H1 (cell line): Measurements from ENCODE around the gene SLC27A2. TPM values are rescaled to one million over a fixed set of nuclear protein-coding genes. Genes with fewer than 3 reads are reported as not detected.

ENCODE experiments used
- CTCF ChIA-PET: fragments of 300-600 bp; sonication (Branson Sonifier 250); formaldehyde crosslinking; loops from one replicate; lab custom pipeline; 2021; ENCODE audit not compliant: partially characterized antibody; lab: Charles Lee
- POLR2A ChIA-PET: fragments of 300-600 bp; sonication (Branson Sonifier 250); formaldehyde crosslinking; loops from one replicate; lab custom pipeline; 2021; ENCODE audit warnings: inconsistent platforms; ENCODE audit not compliant: partially characterized antibody; lab: Charles Lee
- DNase-seq, 2 experiments: peaks; one replicate each; pipeline versions ENCODE4 v3.0.0 to v3.0.0-alpha.2; 2010 to 2022; ENCODE audit warnings: low spot score in 2 of 2, low read depth in 1 of 2, mixed read lengths in 1 of 2
- FAIRE-seq: peaks from 2 replicates; lab custom pipeline; 2011; peaks lifted over from hg19 to GRCh38; lab: Jason Lieb, UNC
- H2AFZ ChIP-seq: 2 replicates; pipeline ENCODE4 v1.8.1; 2012; ENCODE audit warnings: low read length, inconsistent platforms
- H2AK5ac ChIP-seq: 2 replicates; pipeline ENCODE4 v1.6.1; 2013; ENCODE audit warnings: low read depth, low read length
- H2BK120ac ChIP-seq: replicated peaks from 2 replicates; pipeline ENCODE3; 2013; ENCODE audit warnings: low read depth, low read length, inconsistent platforms
- H2BK12ac ChIP-seq: 2 replicates; pipeline ENCODE4 v1.6.1; 2013; ENCODE audit warnings: low read depth, low read length
- H2BK15ac ChIP-seq: 2 replicates; pipeline ENCODE4 v1.6.1; 2013; ENCODE audit warnings: low read length
- H2BK20ac ChIP-seq: 2 replicates; pipeline ENCODE4 v1.6.1; 2013; ENCODE audit warnings: low read length
- H2BK5ac ChIP-seq: 2 replicates; pipeline ENCODE4 v1.6.1; 2013; ENCODE audit warnings: low read depth, low read length
- H3K14ac ChIP-seq: 2 replicates; pipeline ENCODE4 v1.6.1; 2013; ENCODE audit warnings: inconsistent platforms; ENCODE audit not compliant: insufficient read length
- H3K18ac ChIP-seq: 2 replicates; pipeline ENCODE4 v1.6.1; 2013; ENCODE audit warnings: low read length; ENCODE audit errors: extremely low read depth
- H3K23ac ChIP-seq: 2 replicates; pipeline ENCODE4 v1.6.1; 2013; ENCODE audit warnings: inconsistent platforms; ENCODE audit not compliant: insufficient read length
- H3K23me2 ChIP-seq: 2 replicates; pipeline ENCODE4 v1.6.1; 2013; ENCODE audit warnings: low read depth, low read length
- H3K27ac ChIP-seq: 2 replicates; pipeline ENCODE4 v1.6.1; 2011; ENCODE audit warnings: low read depth, low read length, inconsistent platforms
- H3K27me3 ChIP-seq, 4 experiments: replicated peaks in 1 of 4; 1 replicate in 1 of 4; 2 replicates in 3 of 4; pipeline versions ENCODE4 v1.6.1 to v1.8.1; 2011 to 2013; ENCODE audit warnings: low read length in 3 of 4, mild to moderate bottlenecking in 3 of 4, inconsistent platforms in 2 of 4, mixed read lengths in 2 of 4, moderate library complexity in 1 of 4; ENCODE audit not compliant: control insufficient read depth in 3 of 4, insufficient read depth in 3 of 4; ENCODE audit errors: extremely low read depth in 1 of 4
- H3K36me3 ChIP-seq, 4 experiments: 2 replicates each; pipeline versions ENCODE4 v1.6.1 to v1.8.1; 2011 to 2013; ENCODE audit warnings: mild to moderate bottlenecking in 4 of 4, low read length in 3 of 4, moderate library complexity in 2 of 4, control low read depth in 1 of 4, inconsistent platforms in 1 of 4; ENCODE audit not compliant: insufficient read depth in 4 of 4, control insufficient read depth in 2 of 4
- H3K4ac ChIP-seq: replicated peaks from 2 replicates; pipeline ENCODE3; 2013; ENCODE audit warnings: low read length, low read depth, mixed read lengths, inconsistent platforms; ENCODE audit not compliant: insufficient read length
- H3K4me1 ChIP-seq, 4 experiments: replicated peaks in 1 of 4; 1 replicate in 1 of 4; 2 replicates in 3 of 4; pipeline versions ENCODE4 v1.6.1 to v1.8.1; 2011 to 2013; ENCODE audit warnings: low read length in 3 of 4, inconsistent platforms in 2 of 4, mixed read lengths in 1 of 4; ENCODE audit not compliant: insufficient read depth in 4 of 4, control insufficient read depth in 3 of 4
- H3K4me2 ChIP-seq, 2 experiments: 2 replicates each; pipeline versions ENCODE4 v1.6.1 to v1.8.1; 2011 to 2013; ENCODE audit warnings: low read depth in 2 of 2, low read length in 2 of 2, control low read depth in 1 of 2, inconsistent platforms in 1 of 2, mild to moderate bottlenecking in 1 of 2; ENCODE audit not compliant: insufficient read depth in 1 of 2
- H3K4me3 ChIP-seq, 4 experiments: fragments of 200-600, 300-600 bp in 1 of 4; sonication (generic), shearing (Covaris generic), sonication (Bioruptor Twin) in 1 of 4; 2 replicates each; pipeline versions ENCODE4 v1.5.1 to v1.8.1; 2011 to 2016; ENCODE audit warnings: low read length in 4 of 4, low read depth in 3 of 4, control low read depth in 2 of 4, inconsistent platforms in 2 of 4, mild to moderate bottlenecking in 2 of 4, mixed read lengths in 1 of 4, moderate library complexity in 1 of 4; ENCODE audit not compliant: insufficient read depth in 2 of 4; ENCODE audit errors: extremely low read depth in 1 of 4
- H3K56ac ChIP-seq: replicated peaks from 2 replicates; pipeline ENCODE3; 2013; ENCODE audit warnings: low read depth, mild to moderate bottlenecking, mixed read lengths, low read length, inconsistent platforms; ENCODE audit not compliant: insufficient read length
- H3K79me1 ChIP-seq: 2 replicates; pipeline ENCODE4 v1.6.1; 2013; ENCODE audit warnings: low read depth, low read length, control low read depth
- H3K79me2 ChIP-seq, 2 experiments: 2 replicates each; pipeline versions ENCODE4 v1.6.1 to v1.8.1; 2012 to 2013; ENCODE audit warnings: low read length in 2 of 2, mild to moderate bottlenecking in 2 of 2, inconsistent platforms in 1 of 2; ENCODE audit not compliant: insufficient read depth in 2 of 2, control insufficient read depth in 1 of 2
- H3K9ac ChIP-seq, 4 experiments: replicated peaks in 1 of 4; 1 replicate in 1 of 4; 2 replicates in 3 of 4; pipeline versions ENCODE4 v1.6.1 to v1.8.1; 2011 to 2013; ENCODE audit warnings: low read depth in 3 of 4, low read length in 3 of 4, control low read depth in 2 of 4, mild to moderate bottlenecking in 2 of 4, moderate library complexity in 2 of 4, inconsistent platforms in 1 of 4; ENCODE audit errors: extremely low read depth in 1 of 4
- H3K9me3 ChIP-seq, 2 experiments: 2 replicates each; pipeline versions ENCODE4 v1.6.1 to v1.8.1; 2012 to 2013; ENCODE audit warnings: mild to moderate bottlenecking in 2 of 2, moderate library complexity in 2 of 2, control low read depth in 1 of 2, inconsistent platforms in 1 of 2, low read depth in 1 of 2, low read length in 1 of 2, mixed read lengths in 1 of 2; ENCODE audit not compliant: insufficient read depth in 2 of 2
- H4K20me1 ChIP-seq, 2 experiments: replicated peaks in 1 of 2; 2 replicates each; pipeline versions ENCODE3 to v1.8.1; 2011 to 2013; ENCODE audit warnings: inconsistent platforms in 2 of 2, low read length in 2 of 2, mild to moderate bottlenecking in 1 of 2; ENCODE audit not compliant: insufficient read depth in 2 of 2, control insufficient read depth in 1 of 2
- H4K5ac ChIP-seq: 2 replicates; pipeline ENCODE4 v1.6.1; 2013; ENCODE audit warnings: low read length, low read depth, mixed read lengths, inconsistent platforms; ENCODE audit not compliant: insufficient read length
- H4K8ac ChIP-seq: 2 replicates; pipeline ENCODE4 v1.8.0; 2013; ENCODE audit warnings: mild to moderate bottlenecking, moderate library complexity, low read length, inconsistent platforms; ENCODE audit not compliant: insufficient read depth; ENCODE audit errors: extremely low read depth
- H4K91ac ChIP-seq: replicated peaks from 2 replicates; pipeline ENCODE3; 2013; ENCODE audit warnings: low read length, mixed read lengths, inconsistent platforms; ENCODE audit not compliant: insufficient read length
- CBX5 ChIP-seq: fragments of 300-800, 300-1000 bp; sonication (generic); IDR thresholded peaks from 2 replicates; pipeline ENCODE4 v1.7.1; 2016; ENCODE audit warnings: antibody characterized with exemption, low read length, low read depth
- EGR1 ChIP-seq: IDR thresholded peaks from 2 replicates; pipeline ENCODE4 v1.6.1; 2011; ENCODE audit warnings: low read depth, low read length, borderline replicate concordance
- JUND ChIP-seq: IDR thresholded peaks from 2 replicates; pipeline ENCODE4 v1.6.1; 2011; ENCODE audit warnings: mild to moderate bottlenecking, improper control_type of control experiment, low read length
- MAFK ChIP-seq: IDR thresholded peaks from 2 replicates; pipeline ENCODE4 v1.6.1; 2012; ENCODE audit warnings: low read depth, mild to moderate bottlenecking, improper control_type of control experiment, low read length
- PHF8 ChIP-seq: fragments of 200-600 bp; sonication (generic); conservative IDR thresholded peaks from 2 replicates; pipeline ENCODE4 v1.7.1; 2012; ENCODE audit warnings: low read depth, mild to moderate bottlenecking, inconsistent platforms, low read length, moderate library complexity
- SIX5 ChIP-seq: IDR thresholded peaks from 2 replicates; pipeline ENCODE4 v1.6.1; 2011; ENCODE audit warnings: mild to moderate bottlenecking, low read depth, low read length
- SP1 ChIP-seq: IDR thresholded peaks from 2 replicates; pipeline ENCODE4 v1.6.1; 2011; ENCODE audit warnings: low read depth, low read length
- TBP ChIP-seq: IDR thresholded peaks from 2 replicates; pipeline ENCODE4 v1.6.1; 2011; ENCODE audit warnings: low read depth, low read length, improper control_type of control experiment
- TCF12 ChIP-seq: IDR thresholded peaks from 2 replicates; pipeline ENCODE4 v1.6.1; 2011; ENCODE audit warnings: low read depth, mild to moderate bottlenecking, low read length
- WGBS, 2 experiments: shearing (Covaris generic) in 1 of 2; methylation state at CpG; one replicate each; pipeline versions ENCODE4 v1.1.6 to v1.1.7; 2013 to 2015; ENCODE audit warnings: low lambda C conversion rate in 2 of 2, mixed read lengths in 2 of 2, inconsistent platforms in 1 of 2, low coverage in 1 of 2, missing lambda C conversion rate in 1 of 2; ENCODE audit not compliant: insufficient replicate concordance in 2 of 2, insufficient coverage in 1 of 2, insufficient read length in 1 of 2; ENCODE audit errors: extremely low coverage in 1 of 2, missing lambda C conversion rate in 1 of 2; 5-methylcytosine and 5-hydroxymethylcytosine counted together
- polyA plus RNA-seq, 7 experiments: library from polyadenylated mRNA; depleted of rRNA in 3 of 7; stranded (reverse) in 5 of 7; unstranded in 2 of 7; fragments of >200 nt in 5 of 7; fragments of 200-250 nt in 2 of 7; gene quantifications; 1 replicate in 5 of 7; 2 replicates in 1 of 7; 4 replicates in 1 of 7; pipeline versions ENCODE4 v1.2.1 to v1.2.3, GENCODE V29; 2011 to 2013; ENCODE audit warnings: missing spikeins in 2 of 7, mixed read lengths in 2 of 7
- total RNA-seq: library from RNA; stranded (reverse); fragmentation: NEBNext Ultra II Directional; extraction: Animal tissue kit (Norgen Biotek cat#: 25700); gene quantifications from 2 replicates; pipeline ENCODE4 v1.2.1, GENCODE V29; 2021
- TF ChIP-seq, protein P1 (sequence below): IDR thresholded peaks from 2 replicates; pipeline ENCODE4 v1.6.1; 2011; ENCODE audit warnings: low read length, improper control_type of control experiment
- TF ChIP-seq, protein P2 (sequence below): IDR thresholded peaks from 2 replicates; pipeline ENCODE4 v1.6.1; 2012; ENCODE audit warnings: inconsistent platforms

Gene SLC27A2
- total and polyA plus RNA-seq, 2 of the 8 experiments (the other 6 are each of a cell fraction or from before 2014, with no cell fraction given): 5.6 to 5.8 TPM

DNA sequence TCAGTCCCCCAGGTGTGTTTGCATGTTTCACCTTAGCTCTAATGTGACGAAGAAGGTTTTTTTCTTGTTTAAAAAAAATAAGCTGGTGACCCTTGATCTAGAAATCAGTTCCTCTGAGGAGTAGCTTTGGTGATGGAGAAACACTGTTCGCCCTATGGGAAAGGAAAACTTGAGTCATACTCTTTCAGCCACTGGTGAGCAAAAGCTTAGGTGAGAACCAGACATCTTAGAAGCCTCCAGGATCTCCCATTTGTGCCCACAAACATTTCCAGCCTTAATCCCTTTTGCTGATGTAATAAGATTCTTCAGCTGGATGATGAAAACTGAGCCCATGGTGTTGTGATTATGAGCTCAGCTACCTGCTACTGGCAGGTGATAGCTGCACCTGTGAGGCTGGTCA is 37.8 kb downstream of the SLC27A2 start:
- POLR2A ChIA-PET: no interaction called here
- Histone ChIP-seq H3K27ac (no peak overlapping the region), H4K20me1 (no peaks in the 10 kb centered on the region), H3K18ac (no peak overlapping the region), H2BK120ac (no peak overlapping the region), H3K23me2 (no peaks in the 10 kb centered on the region), H2BK15ac (no peak overlapping the region), H4K5ac (no peak overlapping the region), H3K79me2 (no peaks in the 10 kb centered on the region), H3K36me3 (no peaks in the 10 kb centered on the region; a peak in 1 of 8 replicates), H4K91ac (no peak overlapping the region), H3K9ac (no peak overlapping the region), H2BK12ac (no peak overlapping the region), H3K79me1 (no peaks in the 10 kb centered on the region), H3K4me1 (no peaks in the 10 kb centered on the region), H4K8ac (no peak overlapping the region), H3K4ac (no peak overlapping the region), H2AK5ac (no peak overlapping the region), H3K9me3 (no peaks in the 10 kb centered on the region), H2AFZ (no peak overlapping the region), H3K56ac (no peak overlapping the region), H2BK20ac (no peak overlapping the region), H3K27me3 (no peaks in the 10 kb centered on the region), H3K4me2 (no peak overlapping the region), H3K23ac (no peak overlapping the region), H3K4me3 (no peak overlapping the region), H2BK5ac (no peak overlapping the region), H3K14ac (no peak overlapping the region)
- CTCF ChIA-PET: interaction anchor here (0.8 to 1.6 kb wide), 2 partner anchors 12 to 22 kb away, joined by 3 to 5 read pairs; no protein-coding TSS in a partner anchor
- FAIRE-seq (no peak), DNase-seq (no peak)
- no peak for TF ChIP-seq SIX5
- TF ChIP-seq PHF8: no peak
- TF ChIP-seq, protein P1, sequence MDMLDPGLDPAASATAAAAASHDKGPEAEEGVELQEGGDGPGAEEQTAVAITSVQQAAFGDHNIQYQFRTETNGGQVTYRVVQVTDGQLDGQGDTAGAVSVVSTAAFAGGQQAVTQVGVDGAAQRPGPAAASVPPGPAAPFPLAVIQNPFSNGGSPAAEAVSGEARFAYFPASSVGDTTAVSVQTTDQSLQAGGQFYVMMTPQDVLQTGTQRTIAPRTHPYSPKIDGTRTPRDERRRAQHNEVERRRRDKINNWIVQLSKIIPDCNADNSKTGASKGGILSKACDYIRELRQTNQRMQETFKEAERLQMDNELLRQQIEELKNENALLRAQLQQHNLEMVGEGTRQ: no peak
- no peak for TF ChIP-seq CBX5
- TF ChIP-seq JUND: no peak
- no peak for TF ChIP-seq TBP
- no peak for TF ChIP-seq EGR1
- TF ChIP-seq TCF12: no peak
- no peak for TF ChIP-seq SP1
- TF ChIP-seq MAFK: no peak
- TF ChIP-seq, protein P2, sequence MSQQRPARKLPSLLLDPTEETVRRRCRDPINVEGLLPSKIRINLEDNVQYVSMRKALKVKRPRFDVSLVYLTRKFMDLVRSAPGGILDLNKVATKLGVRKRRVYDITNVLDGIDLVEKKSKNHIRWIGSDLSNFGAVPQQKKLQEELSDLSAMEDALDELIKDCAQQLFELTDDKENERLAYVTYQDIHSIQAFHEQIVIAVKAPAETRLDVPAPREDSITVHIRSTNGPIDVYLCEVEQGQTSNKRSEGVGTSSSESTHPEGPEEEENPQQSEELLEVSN: no peak
- 88% methylated on average over 2 of the region's 2 CpGs; no CpG with 5 or more reads in 1 of the 2 experiments for WGBS, 2 experiments
